HepG2 (cell line): ENCODE measurements around the gene ESYT2.

Experiments
- CTCF ChIP-seq: sonication (generic); formaldehyde crosslinking; IDR thresholded peaks from 2 replicates; pipeline ENCODE4 v1.5.0; 2020; ENCODE audit warnings: mild to moderate bottlenecking, missing genetic modification reagents, moderate library complexity
- TCF12 ChIP-seq, 2 experiments: fragments of 450-650 bp in 1 of 2; sonication (generic) in 1 of 2; formaldehyde crosslinking in 1 of 2; IDR thresholded peaks; 2 replicates each; pipeline versions ENCODE4 v1.6.1 to v1.8.0; 2017 to 2022; ENCODE audit warnings: antibody characterized with exemption in 1 of 2, mild to moderate bottlenecking in 1 of 2, missing genetic modification reagents in 1 of 2, moderate library complexity in 1 of 2

- TF ChIP-seq TCF12 (IDR thresholded peaks at IDR 0.05) (no peak), TCF12 (CRISPR knock-in tag; IDR thresholded peaks at IDR 0.05) (no peak), CTCF (no peak)
Observed at GRCh38 chr7:158865977-158866376, 36.7 kb upstream of the ESYT2 start.
